ENCODE measurements around the gene CCDC80. TPM values are rescaled to one million over a fixed set of nuclear protein-coding genes. Genes with fewer than 3 reads are reported as not detected.

CCDC80 gene
- total and polyA plus RNA-seq, 9 of the 15 experiments (the other 6 are each of a cell fraction or from before 2014, with no cell fraction given) = 0.17 to 2.0 (median 1.1) TPM

- Histone ChIP-seq H3K4me1 (replicated peaks in 1 of 2; ENCODE audit: control insufficient read depth in 2 of 2, insufficient read depth in 2 of 2, low read length in 2 of 2) (no peaks in the 10 kb centered on the region), H3K4me2 (ENCODE audit: insufficient read depth, low read length) (no peak overlapping the region), H3K36me3 (ENCODE audit: control insufficient read depth, insufficient read depth, low read length) (peaks cover 5% of the 10 kb centered on the region; the same call in 1 of the 3 replicates), H3K27me3 (ENCODE audit: control insufficient read depth in 2 of 2, insufficient read depth in 2 of 2, low read length in 2 of 2) (no peaks in the 10 kb centered on the region), H3K27ac (ENCODE audit: extremely low read depth, low read depth, low read length) (no peak overlapping the region), H4K20me1 (replicated peaks; ENCODE audit: control insufficient read depth, insufficient read depth, low read length) (no peaks in the 10 kb centered on the region), H3K79me2 (ENCODE audit: control insufficient read depth, insufficient read depth, low read length) (no peaks in the 10 kb centered on the region), H2AFZ (ENCODE audit: low read depth, low read length) (no peak overlapping the region), H3K4me3 (no peak overlapping the region), H3K9ac (ENCODE audit: insufficient read depth in 1 of 2, low read depth in 2 of 2, low read length in 2 of 2) (no peak overlapping the region), H3K9me3 (replicated peaks; ENCODE audit: control insufficient read depth, insufficient read depth, low read depth, low read length) (no peaks in the 10 kb centered on the region), H3K9me1 (ENCODE audit: control insufficient read depth, insufficient read depth, low read length) (no peaks in the 10 kb centered on the region)
- no peak for FAIRE-seq
- DNase-seq (ENCODE audit: extremely low read depth in 1 of 4, low spot score in 3 of 4) = no peak
- intact Hi-C loops (cut with micrococcal nuclease) = no loop called here
- ChIA-PET CTCF (ENCODE audit: low intra/inter-chr PET ratio) (no interaction called here), POLR2A (interaction anchor here (1.1 kb wide), 1 partner anchor 9 kb away, joined by 4 read pairs; no protein-coding TSS in a partner anchor)
- no TSS peak for BruUV-seq (replicated peaks)
- WGBS (ENCODE audit: insufficient coverage, low coverage, missing lambda C conversion rate) = 8% methylated on average over 1 of the region's 1 CpG
- no peak for ATAC-seq
- in situ Hi-C loops (cut with MboI) = no loop called here
- TF ChIP-seq EHMT2 (IDR thresholded peaks at IDR 0.05) (no peak), COPS2 (conservative IDR thresholded peaks at IDR 0.05) (no peak), NFE2L1 (tag; IDR thresholded peaks at IDR 0.05; ENCODE audit: borderline replicate concordance, low read depth) (no peak), ZNF3 (CRISPR knock-in tag; IDR thresholded peaks at IDR 0.05) (no peak), ARID3B (CRISPR knock-in tag; IDR thresholded peaks at IDR 0.05; ENCODE audit: borderline replicate concordance) (no peak), TSHZ1 (CRISPR knock-in tag; IDR thresholded peaks at IDR 0.05) (no peak), ETS1 (conservative IDR thresholded peaks at IDR 0.05; ENCODE audit: control insufficient read depth, low read depth, low read length) (no peak), NR0B1 (IDR thresholded peaks at IDR 0.05; ENCODE audit: partially characterized antibody) (no peak), HEY1 (CRISPR knock-in tag; IDR thresholded peaks at IDR 0.05; ENCODE audit: borderline replicate concordance) (no peak), ZNF384 (IDR thresholded peaks at IDR 0.05; ENCODE audit: low read depth, low read length) (no peak), NCOA1 (IDR thresholded peaks at IDR 0.05; ENCODE audit: low read depth) (no peak), ZNF561 (CRISPR knock-in tag; conservative IDR thresholded peaks at IDR 0.05) (no peak), POLR2B (IDR thresholded peaks at IDR 0.05; ENCODE audit: low read depth, partially characterized antibody) (no peak), CC2D1A (IDR thresholded peaks at IDR 0.05) (no peak), ELF2 (CRISPR knock-in tag; IDR thresholded peaks at IDR 0.05) (no peak), GATA2 (CRISPR knock-in tag; IDR thresholded peaks at IDR 0.05) (no peak), BRF1 (IDR thresholded peaks at IDR 0.05; ENCODE audit: borderline replicate concordance, extremely low read depth, insufficient read length) (no peak)
Observed at GRCh38 chr3:112569265-112569664, 71.7 kb downstream of the CCDC80 start.

Measured in K562 (cell line).